Astrocyte of the hippocampus (primary cell): Measurements from ENCODE around the gene SLC18A3.

Experiments used
- DNase-seq: peaks from one replicate; pipeline ENCODE4 v3.0.0; 2011; ENCODE audit warnings: low read depth, low spot score

The SLC18A3 gene

GRCh38 chr10:49651039-49651835, 41.1 kb downstream of the SLC18A3 start:
- DNase-seq = no peak

GRCh38 chr10:49651917-49652316, 41.8 kb downstream of the SLC18A3 start:
- no peak for DNase-seq

GRCh38 chr10:49652421-49653272, 42.5 kb downstream of the SLC18A3 start:
- no peak for DNase-seq

- DNase-seq = no peak
Observed at GRCh38 chr10:49653273-49653929, 43.3 kb downstream of the SLC18A3 start.

GRCh38 chr10:49654036-49654693, 44.1 kb downstream of the SLC18A3 start:
- DNase-seq = no peak

- DNase-seq = no peak
Observed at GRCh38 chr10:49655099-49655498, 45.0 kb downstream of the SLC18A3 start.

- DNase-seq = no peak
Observed at GRCh38 chr10:49656845-49657493, 46.9 kb downstream of the SLC18A3 start.

GRCh38 chr10:49657606-49658005, 47.5 kb downstream of the SLC18A3 start:
- no peak for DNase-seq

GRCh38 chr10:49661140-49661856, 51.2 kb downstream of the SLC18A3 start:
- DNase-seq = no peak
